Erythroblast (primary cell): Measurements from ENCODE around the gene PSMG2.

Experiments used
- GATA1 ChIP-seq: IDR thresholded peaks from 2 replicates; pipeline ENCODE4 v1.6.1; 2011; ENCODE audit warnings: low read depth, mild to moderate bottlenecking, control low read depth, low read length, moderate library complexity
- POLR2A ChIP-seq: IDR thresholded peaks from 2 replicates; pipeline ENCODE4 v1.6.1; 2011; ENCODE audit warnings: mild to moderate bottlenecking, low read length

DNA sequence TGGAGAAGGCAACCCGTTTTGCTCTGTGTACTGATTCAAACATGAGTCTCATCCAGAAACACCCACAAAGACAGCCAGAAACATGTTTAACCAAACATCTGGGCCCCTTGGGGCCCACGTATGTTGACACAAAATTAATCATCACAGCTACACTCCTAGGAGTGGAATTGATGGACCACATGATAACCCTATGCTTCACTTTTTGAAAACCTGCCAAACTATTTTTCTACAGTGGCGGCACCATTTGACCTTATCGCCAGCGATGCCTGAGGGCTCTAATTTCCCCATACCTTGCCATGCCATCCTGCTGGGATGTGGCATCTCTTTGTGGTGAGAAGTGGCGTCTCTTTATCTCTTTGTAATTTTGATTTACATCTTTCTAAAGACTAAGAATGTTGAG is 38.5 kb downstream of the PSMG2 start:
- TF ChIP-seq POLR2A: no peak
- no peak for TF ChIP-seq GATA1
